ENCODE results near the gene RETREG2. TPM values are rescaled to one million over a fixed set of nuclear protein-coding genes. Genes with fewer than 3 reads are reported as not detected.
"Not testable (repeated sequence)": the region's sequence is repeated elsewhere in the genome, so short reads cannot be mapped to it uniquely, and the experiment has no call there.

Gene RETREG2
- total and polyA plus RNA-seq, 4 experiments from 2014 or later, result 76.5 to 128 (median 103) TPM

DNA sequence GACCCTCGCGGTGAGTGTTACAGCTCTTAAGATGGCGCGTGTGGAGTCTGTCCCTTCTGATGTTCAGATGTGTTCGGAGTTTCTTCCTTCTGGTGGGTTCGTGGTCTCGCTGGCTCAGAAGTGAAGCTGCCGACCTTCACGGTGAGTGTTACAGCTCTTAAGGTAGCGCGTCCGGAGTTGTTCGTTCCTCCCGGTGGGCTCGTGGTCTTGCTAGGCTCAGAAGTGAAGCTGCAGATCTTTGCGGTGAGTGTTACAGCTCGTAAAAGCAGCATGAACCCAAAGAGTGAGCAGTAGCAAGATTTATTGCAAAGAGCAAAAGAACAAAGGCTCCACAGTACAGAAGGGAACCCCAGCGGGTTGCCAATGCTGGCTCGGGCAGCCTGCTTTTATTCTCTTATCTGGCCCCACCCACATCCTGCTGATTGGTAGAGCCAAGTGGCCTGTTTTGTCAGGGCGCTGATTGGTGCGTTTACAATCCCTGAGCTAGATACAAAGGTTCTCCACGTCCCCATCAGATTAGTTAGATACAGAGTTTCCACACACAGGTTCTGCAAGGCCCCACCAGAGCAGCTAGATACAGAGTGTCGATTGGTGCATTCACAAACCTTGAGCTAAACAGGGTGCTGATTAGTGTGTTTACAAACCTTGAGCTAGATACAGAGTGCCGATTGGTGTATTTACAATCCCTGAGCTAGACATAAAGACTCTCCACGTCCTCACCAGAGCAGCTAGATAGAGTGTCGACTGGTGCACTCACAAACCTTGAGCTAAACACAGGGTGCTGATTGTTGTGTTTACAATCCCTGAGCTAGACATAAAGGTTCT, 22.6 kb downstream of the RETREG2 start:
- H3K27ac ChIP-seq (ENCODE audit: low read depth, low read length); H3K36me3 Mint-ChIP-seq; H3K4me1 ChIP-seq (ENCODE audit: insufficient read depth, low read length); H3K36me3 ChIP-seq (ENCODE audit: insufficient read depth, low read length); H3K9me3 Mint-ChIP-seq; H3K4me3 ChIP-seq (ENCODE audit: low read length in 2 of 2); H3K4me1 Mint-ChIP-seq; H3K9me3 ChIP-seq (ENCODE audit: control insufficient read depth in 1 of 2, low read length in 2 of 2); H3K27me3 ChIP-seq (ENCODE audit: insufficient read depth, low read length); intact Hi-C loops (cut with micrococcal nuclease); H3K27me3 Mint-ChIP-seq: not testable (repeated sequence)
- Mint-ChIP-seq H3K4me3 (peak overlapping the region; percentile 63 to 83 (median 81)), H3K27ac (peak overlapping the region in 6 of 7 donors; percentile 47 to 94 (median 67))
- POLR2A ChIA-PET (ENCODE audit: partially characterized antibody), result interaction anchor here (1.5 to 2.5 kb wide), 2 partner anchors 19 to 24 kb away, joined by 4 to 8 read pairs; partner anchors contain the start of gene CNPPD1
- peak in 1 of 5 donors; percentile 15 for DNase-seq
- CTCF ChIA-PET (ENCODE audit: partially characterized antibody), result interaction anchor here (1.4 to 3.4 kb wide), 5 partner anchors 10 to 94 kb away, joined by 3 to 15 read pairs (median 7); no protein-coding TSS in a partner anchor

DNA sequence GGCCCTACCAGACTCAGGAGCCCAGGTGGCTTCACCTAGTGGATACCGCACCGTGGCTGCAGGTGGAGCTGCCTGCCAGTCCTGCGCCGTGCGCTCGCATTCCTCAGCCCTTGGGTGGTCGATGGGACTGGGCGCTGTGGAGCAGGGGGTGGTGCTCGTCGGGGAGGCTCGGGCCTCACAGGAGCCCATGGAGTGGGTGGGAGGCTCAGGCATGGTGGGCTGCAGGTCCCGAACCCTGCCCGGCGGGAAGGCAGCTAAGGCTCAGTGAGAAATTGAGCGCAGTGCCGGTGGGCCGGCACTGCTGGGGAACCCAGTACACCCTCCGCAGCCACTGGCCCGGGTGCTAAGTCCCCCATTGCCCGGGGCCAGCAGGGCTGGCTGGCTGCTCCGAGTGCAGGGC, 23.3 kb downstream of the RETREG2 start:
- H3K9me3 ChIP-seq (ENCODE audit: control insufficient read depth in 1 of 2, low read length in 2 of 2); H3K36me3 ChIP-seq (ENCODE audit: insufficient read depth, low read length); H3K9me3 Mint-ChIP-seq; H3K4me1 ChIP-seq (ENCODE audit: insufficient read depth, low read length); H3K27me3 ChIP-seq (ENCODE audit: insufficient read depth, low read length); H3K27ac Mint-ChIP-seq; H3K27ac ChIP-seq (ENCODE audit: low read depth, low read length); H3K36me3 Mint-ChIP-seq; intact Hi-C loops (cut with micrococcal nuclease); H3K4me3 ChIP-seq (ENCODE audit: low read length in 2 of 2); H3K27me3 Mint-ChIP-seq; DNase-seq; H3K4me3 Mint-ChIP-seq: not testable (repeated sequence)
- POLR2A ChIA-PET (ENCODE audit: partially characterized antibody), result interaction anchor here (1.5 to 2.5 kb wide), 2 partner anchors 20 to 25 kb away, joined by 4 to 8 read pairs; partner anchors contain the start of gene CNPPD1
- CTCF ChIA-PET (ENCODE audit: partially characterized antibody), result interaction anchor here (1.4 to 3.4 kb wide), 5 partner anchors 10 to 94 kb away, joined by 3 to 15 read pairs (median 7); no protein-coding TSS in a partner anchor
- peaks cover 6 to 13% (median 8%) of the 10 kb centered on the region in 4 donors for H3K4me1 Mint-ChIP-seq

DNA sequence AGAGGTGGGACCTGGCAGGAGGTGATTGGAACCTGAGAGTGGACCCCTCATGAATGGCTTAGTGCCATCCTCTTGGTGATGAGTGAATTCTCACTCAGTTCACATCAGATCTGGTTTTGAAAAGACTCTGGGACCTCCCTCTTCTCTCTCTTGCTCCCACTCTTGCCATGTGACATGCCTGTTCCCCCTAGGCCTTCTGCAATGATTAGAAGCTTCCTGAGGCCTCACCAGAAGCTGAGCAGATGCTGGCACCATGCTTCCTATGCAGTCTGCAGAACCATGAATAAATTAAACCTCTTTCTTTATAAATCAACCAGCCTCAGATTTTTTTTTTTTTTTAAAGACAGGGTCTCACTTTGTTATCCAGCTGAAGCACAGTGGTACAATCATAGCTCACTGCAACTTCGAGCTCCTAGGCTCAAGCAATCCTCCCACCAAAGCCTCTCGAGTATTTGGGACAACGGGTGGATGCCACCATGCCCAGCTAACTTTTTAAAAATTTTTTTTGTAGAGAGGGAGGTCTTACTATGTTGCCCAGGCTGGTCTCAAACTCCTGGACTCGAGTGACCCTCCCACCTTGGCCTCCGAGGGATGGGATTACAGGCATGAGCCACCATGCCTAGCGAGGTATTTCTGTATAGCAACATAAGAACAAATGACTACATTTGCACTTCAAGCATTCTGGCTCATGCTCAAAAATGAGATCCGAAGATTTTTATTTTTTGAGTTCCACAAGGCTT, 26.5 kb downstream of the RETREG2 start:
- no peak for DNase-seq

DNA sequence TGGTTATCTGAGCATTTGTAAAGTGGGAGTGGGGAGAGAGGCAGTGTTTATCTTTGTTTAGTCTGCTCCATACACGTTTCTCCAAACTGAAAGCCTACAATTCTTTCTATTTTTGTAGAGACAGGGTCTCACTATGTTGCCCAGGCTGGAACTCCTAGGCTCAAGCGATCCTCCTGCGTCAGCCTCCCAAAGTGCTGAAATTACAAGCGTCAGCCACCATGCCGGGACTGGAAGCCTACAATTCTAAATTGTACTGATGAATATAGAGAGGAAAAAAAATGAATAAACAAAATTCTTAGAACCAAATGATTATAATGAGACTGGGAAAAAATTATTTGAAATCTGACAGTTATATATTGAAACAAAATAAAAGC, 27.1 kb downstream of the RETREG2 start:
- Histone ChIP-seq H3K27me3 (ENCODE audit: insufficient read depth, low read length) (no peaks in the 10 kb centered on the region), H3K36me3 (ENCODE audit: insufficient read depth, low read length) (peaks cover 24% of the 10 kb centered on the region), H3K27ac (ENCODE audit: low read depth, low read length) (no peak overlapping the region), H3K4me1 (ENCODE audit: insufficient read depth, low read length) (peaks cover 26% of the 10 kb centered on the region), H3K4me3 (ENCODE audit: low read length in 2 of 2) (no peak overlapping the region), H3K9me3 (ENCODE audit: control insufficient read depth in 1 of 2, low read length in 2 of 2) (no peaks in the 10 kb centered on the region)
- DNase-seq, result no peak
- H3K9me3 Mint-ChIP-seq, result no peaks in the 10 kb centered on the region
- H3K27ac Mint-ChIP-seq, result peak overlapping the region in 6 of 7 donors; percentile 14 to 93 (median 47)
- peaks cover 18 to 43% (median 29%) of the 10 kb centered on the region in 4 donors for H3K4me1 Mint-ChIP-seq
- peaks cover 11 to 21% of the 10 kb centered on the region in 2 donors for H3K36me3 Mint-ChIP-seq
- intact Hi-C loops (cut with micrococcal nuclease), result no loop called here
- POLR2A ChIA-PET (ENCODE audit: partially characterized antibody), result interaction anchor here (1.6 to 15.3 kb wide), 7 partner anchors 12 to 89 kb away, joined by 3 to 424 read pairs (median 40); partner anchors contain the start of genes ABCB6, CNPPD1, RETREG2 and SLC23A3
- peak overlapping the region in 5 of 8 donors; percentile 15 to 52 (median 35) for H3K4me3 Mint-ChIP-seq
- no peaks in the 10 kb centered on the region for H3K27me3 Mint-ChIP-seq
- CTCF ChIA-PET (ENCODE audit: partially characterized antibody), result interaction anchor here (1.0 to 4.2 kb wide), 4 partner anchors 9 to 90 kb away, joined by 3 to 22 read pairs (median 3); no protein-coding TSS in a partner anchor

More for the DNA sequence above, 26.5 kb downstream of the RETREG2 start:
- intact Hi-C loops (cut with micrococcal nuclease), result no loop called here
- CTCF ChIA-PET (ENCODE audit: partially characterized antibody), result interaction anchor here (0.8 to 1.2 kb wide), 4 partner anchors 34 to 91 kb away, joined by 3 to 4 read pairs (median 4); no protein-coding TSS in a partner anchor
- no peak overlapping the region for H3K4me3 ChIP-seq (ENCODE audit: low read length in 2 of 2)
- H3K9me3 ChIP-seq (ENCODE audit: control insufficient read depth in 1 of 2, low read length in 2 of 2), result no peaks in the 10 kb centered on the region
- no peak overlapping the region for H3K27ac ChIP-seq (ENCODE audit: low read depth, low read length)
- H3K4me3 Mint-ChIP-seq, result peak overlapping the region in 3 of 8 donors; percentile 15 to 35 (median 20)
- peaks cover 21% of the 10 kb centered on the region for H3K36me3 ChIP-seq (ENCODE audit: insufficient read depth, low read length)
- no peaks in the 10 kb centered on the region for H3K9me3 Mint-ChIP-seq
- POLR2A ChIA-PET (ENCODE audit: partially characterized antibody), result interaction anchor here (1.6 kb wide), 1 partner anchor 49 kb away, joined by 3 read pairs; the partner anchor contains the start of genes TUBA4A and TUBA4B
- peaks cover 20% of the 10 kb centered on the region for H3K4me1 ChIP-seq (ENCODE audit: insufficient read depth, low read length)
- H3K4me1 Mint-ChIP-seq, result peaks cover 18 to 38% (median 26%) of the 10 kb centered on the region in 4 donors
- H3K27me3 ChIP-seq (ENCODE audit: insufficient read depth, low read length), result no peaks in the 10 kb centered on the region
- H3K27me3 Mint-ChIP-seq, result peaks cover under 1% of the 10 kb centered on the region in 2 donors
- peak overlapping the region in 2 of 7 donors; percentile 63 to 93 for H3K27ac Mint-ChIP-seq
- H3K36me3 Mint-ChIP-seq, result peaks cover 10 to 18% of the 10 kb centered on the region in 2 donors

DNA sequence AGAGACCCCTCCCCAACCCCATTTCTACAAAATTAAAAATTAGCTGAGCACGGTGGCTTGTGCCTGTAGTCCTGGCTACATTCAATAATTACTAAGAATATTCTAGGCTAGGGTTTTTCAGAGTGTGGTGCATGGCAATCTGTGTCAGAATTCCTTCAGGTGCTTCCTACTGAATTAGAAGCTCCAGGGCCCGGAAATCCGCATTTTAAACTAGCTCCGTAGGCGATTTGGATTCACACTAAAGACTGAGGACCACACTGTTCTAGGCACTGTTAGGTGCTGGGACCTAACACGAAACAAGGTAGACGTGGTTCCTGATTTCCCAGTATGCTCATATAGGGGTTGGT, 27.9 kb downstream of the RETREG2 start:
- peak overlapping the region; percentile 93 to 98 (median 97) for H3K27ac Mint-ChIP-seq

DNA sequence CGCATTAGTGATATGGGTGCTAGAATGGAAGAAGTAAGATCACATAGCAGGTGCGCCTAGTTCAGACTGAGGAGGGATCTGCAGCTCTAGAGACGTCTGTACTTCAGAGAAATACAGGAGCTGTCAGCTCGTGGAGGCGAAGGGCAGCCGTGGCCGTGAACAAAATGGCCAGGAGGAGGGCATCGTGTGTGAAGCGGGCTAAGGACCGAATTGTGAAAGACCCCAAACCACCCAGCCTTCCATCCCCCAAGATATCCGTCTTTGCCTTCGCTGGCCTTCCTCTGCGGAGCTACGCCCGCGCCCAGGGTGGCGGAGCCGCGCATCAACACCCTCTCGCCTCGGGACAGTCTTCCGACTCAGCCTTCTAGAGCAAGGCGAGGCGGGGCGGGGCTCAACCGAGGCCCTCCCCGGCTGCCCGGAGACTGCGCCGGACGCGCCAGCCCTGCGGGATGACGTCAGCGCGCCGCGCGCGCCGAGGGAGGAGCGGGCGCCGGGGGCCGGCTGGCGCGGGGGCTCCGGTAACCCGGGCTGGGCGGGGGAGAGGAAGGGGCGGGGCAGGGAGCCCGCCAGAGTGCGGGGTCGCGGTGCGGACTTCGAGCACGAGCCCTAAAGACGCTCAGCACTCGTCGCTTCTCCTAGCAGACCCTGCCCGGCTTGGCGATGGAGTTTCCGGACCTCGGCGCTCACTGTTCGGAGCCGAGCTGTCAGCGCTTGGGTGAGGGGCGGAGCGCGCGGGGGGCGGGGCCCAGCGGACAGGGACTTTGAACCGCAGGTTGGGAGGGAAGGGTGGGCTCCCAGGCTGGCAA, 28.5 kb downstream of the RETREG2 start, which contains the start of gene ZFAND2B:
Gene ZFAND2B, plus strand, starts transcription at position 455 of the 806 bp plus-strand sequence. Its CDS starts 206 bp downstream, at position 661.
- Mint-ChIP-seq H3K4me3 (peak within 1 kb of the TSS; percentile 88 to 95 (median 94)), H3K4me1 (peaks cover 22 to 53% (median 36%) of the 10 kb centered on the region in 4 donors), H3K27ac (peak within 1 kb of the TSS; percentile 93 to 98 (median 97)), H3K9me3 (no peaks in the 10 kb centered on the region), H3K27me3 (no peaks in the 10 kb centered on the region), H3K36me3 (peaks cover 11 to 25% of the 10 kb centered on the region in 2 donors)
- H3K27me3 ChIP-seq (ENCODE audit: insufficient read depth, low read length), result no peaks in the 10 kb centered on the region
- no peaks in the 10 kb centered on the region for H3K9me3 ChIP-seq (ENCODE audit: control insufficient read depth in 1 of 2, low read length in 2 of 2)
- H3K27ac ChIP-seq (ENCODE audit: low read depth, low read length), result peak within 1 kb of the TSS; percentile 87
- H3K4me3 ChIP-seq (ENCODE audit: low read length in 2 of 2), result peak within 1 kb of the TSS; percentile 67 to 88
- intact Hi-C loops (cut with micrococcal nuclease), result loop anchor here (1.0 to 2.0 kb wide), 6 partner anchors 23 to 182 kb away; partner anchors contain the start of genes ANKZF1, ATG9A, DNAJB2 and NHEJ1
- H3K4me1 ChIP-seq (ENCODE audit: insufficient read depth, low read length), result peaks cover 39% of the 10 kb centered on the region
- POLR2A ChIA-PET (ENCODE audit: partially characterized antibody), result interaction anchor here (0.7 to 15.3 kb wide), 26 partner anchors 9 to 990 kb away, joined by 3 to 424 read pairs (median 10); partner anchors contain the start of genes ABCB6, ANKZF1, ARPC2 and ATG9A
- DNase-seq, result peak; percentile 93 to 98 (median 95)
- H3K36me3 ChIP-seq (ENCODE audit: insufficient read depth, low read length), result peaks cover 24% of the 10 kb centered on the region
- CTCF ChIA-PET (ENCODE audit: partially characterized antibody), result interaction anchor here (0.6 to 14.5 kb wide), 14 partner anchors 9 to 91 kb away, joined by 3 to 253 read pairs (median 4); partner anchors contain the start of genes CNPPD1, DNAJB2, GLB1L and NHEJ1

More for the DNA sequence above, 27.9 kb downstream of the RETREG2 start:
- ChIA-PET CTCF (ENCODE audit: partially characterized antibody) (interaction anchor here (0.6 to 14.5 kb wide), 14 partner anchors 9 to 92 kb away, joined by 3 to 253 read pairs (median 4); partner anchors contain the start of genes CNPPD1, DNAJB2, GLB1L and NHEJ1), POLR2A (ENCODE audit: partially characterized antibody) (interaction anchor here (0.7 to 15.3 kb wide), 24 partner anchors 9 to 308 kb away, joined by 3 to 424 read pairs (median 12); partner anchors contain the start of genes ABCB6, ANKZF1, ATG9A and CNPPD1)
- H3K36me3 ChIP-seq (ENCODE audit: insufficient read depth, low read length), result peaks cover 24% of the 10 kb centered on the region
- H3K27me3 Mint-ChIP-seq, result no peaks in the 10 kb centered on the region
- H3K9me3 ChIP-seq (ENCODE audit: control insufficient read depth in 1 of 2, low read length in 2 of 2), result no peaks in the 10 kb centered on the region
- no peaks in the 10 kb centered on the region for H3K9me3 Mint-ChIP-seq
- H3K4me3 ChIP-seq (ENCODE audit: low read length in 2 of 2), result peak overlapping the region; percentile 67 to 88
- H3K36me3 Mint-ChIP-seq, result peaks cover 11 to 21% of the 10 kb centered on the region in 2 donors
- peaks cover 34% of the 10 kb centered on the region for H3K4me1 ChIP-seq (ENCODE audit: insufficient read depth, low read length)
- H3K27ac ChIP-seq (ENCODE audit: low read depth, low read length), result peak overlapping the region; percentile 87
- no peaks in the 10 kb centered on the region for H3K27me3 ChIP-seq (ENCODE audit: insufficient read depth, low read length)
- peaks cover 18 to 48% (median 31%) of the 10 kb centered on the region in 4 donors for H3K4me1 Mint-ChIP-seq
- intact Hi-C loops (cut with micrococcal nuclease), result loop anchor here (1.0 to 2.0 kb wide), 6 partner anchors 23 to 183 kb away; partner anchors contain the start of genes ANKZF1, ATG9A, DNAJB2 and NHEJ1
- no peak for DNase-seq
- peak overlapping the region; percentile 88 to 95 (median 94) for H3K4me3 Mint-ChIP-seq

All from CD4-positive, alpha-beta memory T cell (primary cell).